ENCODE results near the gene FOLR2. TPM values are rescaled to one million over a fixed set of nuclear protein-coding genes. Genes with fewer than 3 reads are reported as not detected.

FOLR2 gene
- total RNA-seq, 4 donors from 2014 or later: 7.5 to 14.6 (median 13.0) TPM

GRCh38 chr11:72247584-72247983 lies 31.0 kb downstream of the FOLR2 start:
- Histone ChIP-seq H3K4me3 (no peak overlapping the region), H3K27me3 (peaks cover 41 to 49% (median 46%) of the 10 kb centered on the region in 3 donors), H3K36me3 (no peaks in the 10 kb centered on the region), H3K27ac (no peak overlapping the region), H3K9me3 (no peaks in the 10 kb centered on the region), H3K4me1 (no peaks in the 10 kb centered on the region)
- in situ Hi-C loops (cut with MboI; ENCODE audit: low sequenced_read_pairs in 4 of 4) (no loop called here), intact Hi-C loops (cut with DNase I; ENCODE audit: low total_unique reads) (no loop called here)
- TF ChIP-seq POLR2A (IDR thresholded peaks at IDR 0.05): no peak
- TF ChIP-seq, protein P1, sequence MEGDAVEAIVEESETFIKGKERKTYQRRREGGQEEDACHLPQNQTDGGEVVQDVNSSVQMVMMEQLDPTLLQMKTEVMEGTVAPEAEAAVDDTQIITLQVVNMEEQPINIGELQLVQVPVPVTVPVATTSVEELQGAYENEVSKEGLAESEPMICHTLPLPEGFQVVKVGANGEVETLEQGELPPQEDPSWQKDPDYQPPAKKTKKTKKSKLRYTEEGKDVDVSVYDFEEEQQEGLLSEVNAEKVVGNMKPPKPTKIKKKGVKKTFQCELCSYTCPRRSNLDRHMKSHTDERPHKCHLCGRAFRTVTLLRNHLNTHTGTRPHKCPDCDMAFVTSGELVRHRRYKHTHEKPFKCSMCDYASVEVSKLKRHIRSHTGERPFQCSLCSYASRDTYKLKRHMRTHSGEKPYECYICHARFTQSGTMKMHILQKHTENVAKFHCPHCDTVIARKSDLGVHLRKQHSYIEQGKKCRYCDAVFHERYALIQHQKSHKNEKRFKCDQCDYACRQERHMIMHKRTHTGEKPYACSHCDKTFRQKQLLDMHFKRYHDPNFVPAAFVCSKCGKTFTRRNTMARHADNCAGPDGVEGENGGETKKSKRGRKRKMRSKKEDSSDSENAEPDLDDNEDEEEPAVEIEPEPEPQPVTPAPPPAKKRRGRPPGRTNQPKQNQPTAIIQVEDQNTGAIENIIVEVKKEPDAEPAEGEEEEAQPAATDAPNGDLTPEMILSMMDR (IDR thresholded peaks at IDR 0.05 in 4 of 5, conservative IDR thresholded peaks at IDR 0.05 in 1 of 5): no peak
- no peak for ATAC-seq
- no peak for DNase-seq

- TF ChIP-seq, protein P1 (IDR thresholded peaks at IDR 0.05 in 4 of 5, conservative IDR thresholded peaks at IDR 0.05 in 1 of 5): no peak
- no peak for TF ChIP-seq POLR2A (IDR thresholded peaks at IDR 0.05)
- ATAC-seq (no peak), DNase-seq (no peak)
- Histone ChIP-seq H3K36me3 (no peaks in the 10 kb centered on the region), H3K4me1 (no peaks in the 10 kb centered on the region), H3K9me3 (no peaks in the 10 kb centered on the region), H3K4me3 (no peak overlapping the region), H3K27ac (no peak overlapping the region), H3K27me3 (peaks cover 19 to 28% (median 28%) of the 10 kb centered on the region in 3 donors)
- in situ Hi-C loops (cut with MboI; ENCODE audit: low sequenced_read_pairs in 4 of 4) (no loop called here), intact Hi-C loops (cut with DNase I; ENCODE audit: low total_unique reads) (no loop called here)
Measured at GRCh38 chr11:72249961-72250360, 33.4 kb downstream of the FOLR2 start.

- Histone ChIP-seq H3K4me3 (no peak overlapping the region), H3K9me3 (no peaks in the 10 kb centered on the region), H3K4me1 (no peaks in the 10 kb centered on the region), H3K27ac (no peak overlapping the region), H3K27me3 (peaks cover 13 to 19% (median 19%) of the 10 kb centered on the region in 3 donors), H3K36me3 (no peaks in the 10 kb centered on the region)
- ATAC-seq (no peak), DNase-seq (no peak)
- in situ Hi-C loops (cut with MboI; ENCODE audit: low sequenced_read_pairs in 4 of 4) (no loop called here), intact Hi-C loops (cut with DNase I; ENCODE audit: low total_unique reads) (no loop called here)
- TF ChIP-seq POLR2A (IDR thresholded peaks at IDR 0.05): no peak
- TF ChIP-seq, protein P1 (IDR thresholded peaks at IDR 0.05 in 4 of 5, conservative IDR thresholded peaks at IDR 0.05 in 1 of 5): no peak
Measured at GRCh38 chr11:72250661-72251464, 34.3 kb downstream of the FOLR2 start.

GRCh38 chr11:72251614-72252013 lies 35.0 kb downstream of the FOLR2 start:
- no peak for TF ChIP-seq POLR2A (IDR thresholded peaks at IDR 0.05)
- TF ChIP-seq, protein P1 (IDR thresholded peaks at IDR 0.05 in 4 of 5, conservative IDR thresholded peaks at IDR 0.05 in 1 of 5): no peak
- Histone ChIP-seq H3K4me3 (no peak overlapping the region), H3K9me3 (no peaks in the 10 kb centered on the region), H3K36me3 (no peaks in the 10 kb centered on the region), H3K27ac (no peak overlapping the region), H3K4me1 (no peaks in the 10 kb centered on the region), H3K27me3 (peaks cover 6 to 15% (median 11%) of the 10 kb centered on the region in 3 donors)
- DNase-seq (no peak), ATAC-seq (no peak)
- intact Hi-C loops (cut with DNase I; ENCODE audit: low total_unique reads) (no loop called here), in situ Hi-C loops (cut with MboI; ENCODE audit: low sequenced_read_pairs in 4 of 4) (no loop called here)

All from gastrocnemius medialis (tissue), 4 donors.